ENCODE results near the gene SLC12A5. TPM values are rescaled to one million over a fixed set of nuclear protein-coding genes. Genes with fewer than 3 reads are reported as not detected.

SLC12A5 gene
- total RNA-seq, 1 donor from 2014 or later, result not detected

DNA sequence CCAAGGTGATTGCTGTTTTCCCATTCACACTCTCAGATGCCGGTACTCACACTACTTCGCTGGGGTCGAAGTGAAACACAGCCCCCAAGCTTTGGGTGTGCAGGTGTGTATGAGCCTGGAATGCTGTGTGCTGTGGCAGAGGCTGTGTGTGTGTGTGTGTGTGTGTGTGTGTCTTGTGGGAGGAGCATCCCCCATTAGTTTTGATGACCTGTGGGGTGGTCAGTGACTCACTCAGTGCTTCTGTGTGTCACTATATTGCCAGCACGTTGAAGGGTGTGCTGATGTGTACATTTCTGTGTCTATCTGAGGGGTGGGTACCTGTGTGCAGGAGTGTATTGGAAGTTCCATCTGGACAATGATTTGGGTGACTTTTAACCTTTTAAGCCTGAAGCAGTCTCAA, 5.0 kb upstream of the SLC12A5 start:
- Mint-ChIP-seq H3K36me3 (ENCODE audit: unreplicated experiment) (no peaks in the 10 kb centered on the region), H3K27me3 (ENCODE audit: unreplicated experiment) (peaks cover 52% of the 10 kb centered on the region), H3K27ac (ENCODE audit: unreplicated experiment) (no peak overlapping the region), H3K4me1 (ENCODE audit: unreplicated experiment) (peaks cover 7% of the 10 kb centered on the region), H3K9me3 (ENCODE audit: unreplicated experiment) (no peaks in the 10 kb centered on the region), H3K4me3 (ENCODE audit: unreplicated experiment) (no peak overlapping the region)
- no peak for DNase-seq (ENCODE audit: extremely low spot score, unreplicated experiment)
- TF ChIP-seq, protein P1, sequence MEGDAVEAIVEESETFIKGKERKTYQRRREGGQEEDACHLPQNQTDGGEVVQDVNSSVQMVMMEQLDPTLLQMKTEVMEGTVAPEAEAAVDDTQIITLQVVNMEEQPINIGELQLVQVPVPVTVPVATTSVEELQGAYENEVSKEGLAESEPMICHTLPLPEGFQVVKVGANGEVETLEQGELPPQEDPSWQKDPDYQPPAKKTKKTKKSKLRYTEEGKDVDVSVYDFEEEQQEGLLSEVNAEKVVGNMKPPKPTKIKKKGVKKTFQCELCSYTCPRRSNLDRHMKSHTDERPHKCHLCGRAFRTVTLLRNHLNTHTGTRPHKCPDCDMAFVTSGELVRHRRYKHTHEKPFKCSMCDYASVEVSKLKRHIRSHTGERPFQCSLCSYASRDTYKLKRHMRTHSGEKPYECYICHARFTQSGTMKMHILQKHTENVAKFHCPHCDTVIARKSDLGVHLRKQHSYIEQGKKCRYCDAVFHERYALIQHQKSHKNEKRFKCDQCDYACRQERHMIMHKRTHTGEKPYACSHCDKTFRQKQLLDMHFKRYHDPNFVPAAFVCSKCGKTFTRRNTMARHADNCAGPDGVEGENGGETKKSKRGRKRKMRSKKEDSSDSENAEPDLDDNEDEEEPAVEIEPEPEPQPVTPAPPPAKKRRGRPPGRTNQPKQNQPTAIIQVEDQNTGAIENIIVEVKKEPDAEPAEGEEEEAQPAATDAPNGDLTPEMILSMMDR (IDR thresholded peaks at IDR 0.05), result no peak

DNA sequence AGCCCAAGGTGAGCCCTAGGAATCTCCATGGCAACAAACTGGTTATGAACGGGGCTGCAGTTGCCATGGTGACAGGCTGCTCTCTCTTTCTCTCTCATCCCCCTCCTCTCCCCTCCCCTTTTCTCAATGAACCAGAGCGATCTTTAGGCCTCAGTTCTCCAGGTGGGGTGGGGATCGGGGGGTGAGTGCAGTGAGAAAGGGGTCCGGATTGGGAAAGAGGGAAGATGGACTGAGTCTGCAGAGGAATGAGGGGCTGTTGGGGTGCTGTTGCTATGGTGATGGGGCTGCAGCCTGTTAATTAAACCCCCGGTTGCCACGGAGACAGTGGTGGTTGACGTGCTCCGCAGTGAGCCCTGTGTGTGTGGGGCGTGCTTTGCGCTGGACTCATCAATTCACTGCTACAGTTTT, 3.6 kb upstream of the SLC12A5 start:
- TF ChIP-seq, protein P1 (IDR thresholded peaks at IDR 0.05), result no peak
- DNase-seq (ENCODE audit: extremely low spot score, unreplicated experiment), result no peak
- H3K4me1 Mint-ChIP-seq (ENCODE audit: unreplicated experiment), result peaks cover 7% of the 10 kb centered on the region
- H3K36me3 Mint-ChIP-seq (ENCODE audit: unreplicated experiment), result no peaks in the 10 kb centered on the region
- no peaks in the 10 kb centered on the region for H3K9me3 Mint-ChIP-seq (ENCODE audit: unreplicated experiment)
- H3K4me3 Mint-ChIP-seq (ENCODE audit: unreplicated experiment), result no peak overlapping the region
- peaks cover 55% of the 10 kb centered on the region for H3K27me3 Mint-ChIP-seq (ENCODE audit: unreplicated experiment)
- H3K27ac Mint-ChIP-seq (ENCODE audit: unreplicated experiment), result no peak overlapping the region

DNA sequence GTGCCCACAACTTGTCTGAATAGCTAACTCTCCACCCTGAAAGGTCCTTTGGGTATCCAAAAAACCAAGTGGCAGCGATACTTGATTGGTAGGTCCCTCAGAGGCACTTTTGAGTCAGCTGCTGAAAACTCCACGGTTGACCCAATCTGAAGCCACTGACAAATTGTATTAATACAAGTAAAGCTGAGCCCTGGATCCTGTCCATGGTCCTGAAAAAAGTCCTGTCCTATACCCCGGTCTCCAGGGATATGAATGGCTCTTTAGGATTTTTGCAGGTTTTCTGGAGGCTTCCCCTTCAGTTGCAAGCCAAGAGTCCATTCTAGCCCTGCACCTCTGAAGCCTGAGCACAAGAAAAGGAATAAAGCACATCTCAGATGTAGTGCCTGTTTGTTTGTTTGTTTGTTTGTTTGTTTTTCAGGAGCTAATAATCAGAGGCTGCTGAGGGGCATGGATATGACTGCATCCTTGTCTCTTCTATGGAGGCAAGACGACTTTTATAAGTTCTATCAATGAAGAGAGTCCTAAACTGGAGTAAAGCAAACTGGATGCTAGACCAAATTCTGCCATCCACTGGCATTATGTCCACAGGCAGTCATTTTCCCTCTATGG, 1.7 kb upstream of the SLC12A5 start:
- Mint-ChIP-seq H3K27ac (ENCODE audit: unreplicated experiment) (no peak overlapping the region), H3K36me3 (ENCODE audit: unreplicated experiment) (no peaks in the 10 kb centered on the region), H3K4me3 (ENCODE audit: unreplicated experiment) (no peak overlapping the region), H3K27me3 (ENCODE audit: unreplicated experiment) (peaks cover 53% of the 10 kb centered on the region), H3K9me3 (ENCODE audit: unreplicated experiment) (no peaks in the 10 kb centered on the region), H3K4me1 (ENCODE audit: unreplicated experiment) (peaks cover 4% of the 10 kb centered on the region)
- TF ChIP-seq, protein P1 (IDR thresholded peaks at IDR 0.05), result no peak
- no peak for DNase-seq (ENCODE audit: extremely low spot score, unreplicated experiment)

DNA sequence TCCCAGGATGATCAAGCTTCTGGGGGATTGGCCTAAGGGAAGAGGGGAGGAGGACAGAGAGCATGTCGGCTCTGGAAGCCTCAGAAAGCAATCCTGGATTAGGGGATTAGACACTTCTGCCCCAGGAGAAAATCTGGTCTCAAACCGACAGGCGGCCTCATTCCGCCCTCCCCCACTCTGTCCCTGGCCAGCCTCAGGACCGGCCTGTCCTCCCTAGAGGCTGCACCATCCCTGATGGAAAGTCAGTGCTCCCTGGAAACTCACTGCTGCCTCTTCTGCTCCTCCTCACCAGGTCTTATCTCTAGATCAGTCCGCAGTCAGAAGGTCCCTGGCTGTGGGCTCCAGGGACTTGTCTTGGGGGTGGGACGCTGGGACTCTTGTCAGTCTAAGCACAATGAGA, 905 bp upstream of the SLC12A5 start:
- H3K4me1 Mint-ChIP-seq (ENCODE audit: unreplicated experiment), result no peaks in the 10 kb centered on the region
- no peaks in the 10 kb centered on the region for H3K36me3 Mint-ChIP-seq (ENCODE audit: unreplicated experiment)
- H3K9me3 Mint-ChIP-seq (ENCODE audit: unreplicated experiment), result no peaks in the 10 kb centered on the region
- H3K27ac Mint-ChIP-seq (ENCODE audit: unreplicated experiment), result no peak overlapping the region
- TF ChIP-seq, protein P1 (IDR thresholded peaks at IDR 0.05), result no peak
- H3K4me3 Mint-ChIP-seq (ENCODE audit: unreplicated experiment), result no peak overlapping the region
- H3K27me3 Mint-ChIP-seq (ENCODE audit: unreplicated experiment), result peaks cover 57% of the 10 kb centered on the region
- DNase-seq (ENCODE audit: extremely low spot score, unreplicated experiment), result no peak

DNA sequence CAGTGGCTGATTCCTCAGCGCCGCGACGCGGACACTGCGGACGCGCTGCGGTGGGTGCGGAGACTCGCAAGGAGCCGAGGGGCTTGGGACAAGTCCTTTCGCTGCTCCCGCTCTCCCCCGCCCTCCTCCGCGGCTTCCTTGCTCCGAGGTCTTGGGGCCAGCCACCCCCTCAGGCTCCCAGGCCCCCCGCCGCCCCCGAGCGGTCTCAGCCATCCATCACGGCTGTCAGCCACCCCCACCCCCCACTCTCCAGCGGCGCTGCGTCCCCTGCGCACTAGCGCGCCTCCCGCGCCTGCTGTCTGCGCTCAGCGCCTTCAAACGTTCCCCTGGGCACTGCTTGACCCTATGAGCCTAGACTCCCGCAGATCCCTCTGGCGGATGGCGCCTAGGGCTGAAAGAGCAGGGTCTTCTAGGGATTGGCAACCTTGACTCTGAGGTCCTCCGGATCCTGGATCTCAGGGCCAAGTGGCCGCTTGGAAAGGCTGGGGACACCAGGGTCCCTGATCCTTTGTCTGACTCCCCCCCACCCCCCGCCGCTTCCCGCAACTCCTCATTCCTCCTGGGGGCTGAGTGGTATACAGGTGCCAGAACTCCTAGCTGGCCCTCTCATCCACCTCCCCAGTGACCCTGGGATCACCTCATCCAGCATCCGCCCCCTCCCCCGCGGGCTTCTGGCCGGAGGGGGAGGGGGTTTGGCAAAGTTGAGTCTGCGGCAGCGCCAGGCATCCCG, 1.4 kb downstream of the SLC12A5 start:
- H3K27me3 Mint-ChIP-seq (ENCODE audit: unreplicated experiment), result peaks cover 55% of the 10 kb centered on the region
- TF ChIP-seq, protein P1 (IDR thresholded peaks at IDR 0.05), result no peak
- no peak overlapping the region for H3K4me3 Mint-ChIP-seq (ENCODE audit: unreplicated experiment)
- no peaks in the 10 kb centered on the region for H3K36me3 Mint-ChIP-seq (ENCODE audit: unreplicated experiment)
- H3K4me1 Mint-ChIP-seq (ENCODE audit: unreplicated experiment), result no peaks in the 10 kb centered on the region
- no peak overlapping the region for H3K27ac Mint-ChIP-seq (ENCODE audit: unreplicated experiment)
- DNase-seq (ENCODE audit: extremely low spot score, unreplicated experiment), result no peak
- H3K9me3 Mint-ChIP-seq (ENCODE audit: unreplicated experiment), result no peaks in the 10 kb centered on the region

All from osteocyte (in vitro differentiated cells).